ENCODE data around the gene ZC3H12A. TPM values are rescaled to one million over a fixed set of nuclear protein-coding genes. Genes with fewer than 3 reads are reported as not detected.

ZC3H12A gene
- total RNA-seq, 1 donor from 2014 or later = 14.2 TPM

DNA sequence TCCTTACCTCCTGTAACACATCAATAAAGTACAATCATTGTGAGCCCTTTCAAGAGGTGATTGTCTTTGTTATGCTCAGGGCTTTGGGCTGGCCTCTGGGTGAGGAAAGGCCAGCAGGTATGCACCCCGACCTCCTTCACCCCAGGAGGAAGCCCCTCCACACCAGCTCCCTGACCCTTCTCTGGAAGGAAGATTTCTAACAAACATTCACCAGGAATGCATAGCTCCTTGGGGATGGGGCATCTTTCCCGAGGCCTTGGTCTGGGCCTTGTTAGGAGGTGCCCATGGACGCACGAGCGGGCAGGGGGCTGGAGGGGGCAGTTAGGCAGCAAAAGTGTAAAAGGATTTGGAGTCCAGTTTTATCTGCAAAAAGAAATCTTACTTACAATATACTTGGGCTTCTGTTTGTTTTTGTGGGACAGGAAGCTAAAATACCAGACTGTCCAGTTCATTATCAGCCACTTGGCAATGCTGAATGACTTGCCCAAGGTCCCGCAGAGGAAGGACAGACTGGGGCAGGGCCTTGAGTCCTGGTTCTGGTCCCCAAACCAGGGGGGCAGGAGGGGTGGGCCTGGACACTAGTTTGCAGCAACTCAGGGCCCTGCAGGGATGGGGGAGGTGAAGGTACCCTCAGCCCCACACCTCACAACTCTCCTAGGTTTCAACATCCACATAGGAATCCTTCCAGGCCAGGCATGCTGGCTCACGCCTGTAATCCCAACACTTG lies 10.1 kb downstream of the ZC3H12A start:
- H3K4me3 ChIP-seq (ENCODE audit: low read depth, low read length) = no peak overlapping the region
- H3K36me3 ChIP-seq (ENCODE audit: control insufficient read depth, insufficient read depth, low read length) = peaks cover 35% of the 10 kb centered on the region
- FAIRE-seq (no peak), DNase-seq (ENCODE audit: low read depth) (peak; percentile 57)
- H3K27me3 ChIP-seq (ENCODE audit: control insufficient read depth, insufficient read depth, low read length) = no peaks in the 10 kb centered on the region
- TF ChIP-seq, protein P1, sequence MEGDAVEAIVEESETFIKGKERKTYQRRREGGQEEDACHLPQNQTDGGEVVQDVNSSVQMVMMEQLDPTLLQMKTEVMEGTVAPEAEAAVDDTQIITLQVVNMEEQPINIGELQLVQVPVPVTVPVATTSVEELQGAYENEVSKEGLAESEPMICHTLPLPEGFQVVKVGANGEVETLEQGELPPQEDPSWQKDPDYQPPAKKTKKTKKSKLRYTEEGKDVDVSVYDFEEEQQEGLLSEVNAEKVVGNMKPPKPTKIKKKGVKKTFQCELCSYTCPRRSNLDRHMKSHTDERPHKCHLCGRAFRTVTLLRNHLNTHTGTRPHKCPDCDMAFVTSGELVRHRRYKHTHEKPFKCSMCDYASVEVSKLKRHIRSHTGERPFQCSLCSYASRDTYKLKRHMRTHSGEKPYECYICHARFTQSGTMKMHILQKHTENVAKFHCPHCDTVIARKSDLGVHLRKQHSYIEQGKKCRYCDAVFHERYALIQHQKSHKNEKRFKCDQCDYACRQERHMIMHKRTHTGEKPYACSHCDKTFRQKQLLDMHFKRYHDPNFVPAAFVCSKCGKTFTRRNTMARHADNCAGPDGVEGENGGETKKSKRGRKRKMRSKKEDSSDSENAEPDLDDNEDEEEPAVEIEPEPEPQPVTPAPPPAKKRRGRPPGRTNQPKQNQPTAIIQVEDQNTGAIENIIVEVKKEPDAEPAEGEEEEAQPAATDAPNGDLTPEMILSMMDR (IDR thresholded peaks at IDR 0.05; ENCODE audit: insufficient read depth, low read length, severe bottlenecking) = no peak

DNA sequence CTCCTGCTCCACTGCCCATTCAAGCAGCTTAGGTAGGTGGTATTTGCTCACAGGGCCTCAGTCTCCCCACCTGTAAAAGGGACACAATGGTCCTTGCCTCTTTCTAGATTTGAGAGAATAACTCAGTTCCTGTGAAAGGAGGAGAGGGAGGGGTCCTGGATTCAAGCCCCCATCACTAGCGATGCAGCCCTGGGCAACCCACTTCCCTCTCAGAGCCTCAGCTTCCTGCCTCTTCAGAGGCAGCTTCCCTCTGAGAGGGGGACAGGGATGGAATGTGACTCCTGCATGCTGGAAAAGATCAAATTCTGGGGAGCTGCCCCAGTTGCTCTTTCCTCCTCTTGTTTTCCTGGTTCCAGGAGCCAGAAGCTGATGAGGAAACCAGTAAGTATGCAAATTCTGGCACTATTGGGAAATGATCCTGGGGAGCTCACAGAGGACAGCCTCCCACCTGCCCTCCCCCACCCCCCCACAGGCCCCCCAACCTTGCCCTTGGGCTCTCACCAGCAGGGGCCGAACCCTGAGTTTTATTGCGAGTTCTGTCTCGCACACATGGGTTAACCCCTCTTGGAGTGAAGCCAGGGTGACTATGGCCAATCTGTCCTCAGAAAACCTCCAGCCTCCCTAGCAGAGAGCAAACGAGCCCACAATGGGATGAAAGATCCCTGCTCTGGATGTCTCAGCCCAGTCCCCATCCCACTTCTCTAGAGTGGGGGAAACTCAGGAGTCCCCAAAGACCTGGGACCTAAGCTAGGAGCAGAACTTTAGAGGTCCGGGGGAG lies 11.7 kb downstream of the ZC3H12A start:
- Histone ChIP-seq H3K27me3 (ENCODE audit: control insufficient read depth, insufficient read depth, low read length) (no peaks in the 10 kb centered on the region), H3K36me3 (ENCODE audit: control insufficient read depth, insufficient read depth, low read length) (peaks cover 22% of the 10 kb centered on the region), H3K4me3 (ENCODE audit: low read depth, low read length) (no peak overlapping the region)
- DNase-seq (ENCODE audit: low read depth) = peak; percentile 31
- TF ChIP-seq, protein P1 (IDR thresholded peaks at IDR 0.05; ENCODE audit: insufficient read depth, low read length, severe bottlenecking) = no peak
- no peak for FAIRE-seq

DNA sequence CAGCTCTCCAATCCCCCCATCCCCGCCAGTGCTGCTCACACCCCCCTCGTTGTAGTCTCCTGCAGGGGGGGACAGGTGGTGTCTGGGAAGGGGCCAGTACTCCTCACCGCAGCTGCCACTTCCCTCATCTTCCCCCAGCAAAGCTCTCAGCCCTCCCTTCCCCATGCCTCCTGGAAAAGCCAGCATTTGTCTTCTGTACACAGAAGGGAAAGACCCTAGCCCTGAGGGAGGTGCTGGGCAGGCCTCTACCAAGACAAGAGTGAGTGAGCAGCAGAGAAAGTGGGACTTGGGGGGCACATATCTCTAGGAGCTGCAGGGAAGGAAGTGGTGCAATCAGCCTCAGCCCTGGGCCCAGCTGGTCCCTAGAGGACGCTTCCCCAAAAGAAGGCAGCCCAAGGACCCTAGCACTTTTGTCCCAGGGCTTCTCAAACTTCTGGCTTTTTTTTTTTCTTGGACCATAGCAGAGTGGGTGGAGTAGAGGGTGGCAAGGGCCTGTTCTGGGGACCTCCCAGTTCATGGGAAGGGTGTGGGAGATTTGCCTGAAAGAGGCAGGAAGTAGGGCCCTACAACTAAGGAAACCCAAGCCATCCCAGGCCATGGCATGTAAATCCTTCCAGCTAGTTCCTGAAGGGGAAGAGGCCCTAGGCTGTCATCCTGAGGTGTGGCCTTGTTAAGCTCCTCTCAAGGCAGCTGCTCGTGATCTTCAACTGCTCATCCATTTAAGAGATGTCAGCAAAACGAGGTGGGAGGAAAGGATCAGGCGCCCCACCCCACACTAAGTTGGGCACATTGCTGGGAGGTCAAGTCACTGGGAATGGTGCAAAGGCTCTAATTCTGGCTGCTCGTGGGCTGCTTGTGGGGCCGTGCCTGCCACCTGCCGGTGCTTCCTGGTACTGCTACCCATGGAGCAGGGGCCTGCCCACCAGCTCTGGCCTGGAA lies 12.6 kb downstream of the ZC3H12A start:
- Histone ChIP-seq H3K4me3 (ENCODE audit: low read depth, low read length) (no peak overlapping the region), H3K27me3 (ENCODE audit: control insufficient read depth, insufficient read depth, low read length) (no peaks in the 10 kb centered on the region), H3K36me3 (ENCODE audit: control insufficient read depth, insufficient read depth, low read length) (peaks cover 13% of the 10 kb centered on the region)
- DNase-seq (ENCODE audit: low read depth) (peak; percentile 71), FAIRE-seq (peak; percentile 58)
- TF ChIP-seq, protein P1 (IDR thresholded peaks at IDR 0.05; ENCODE audit: insufficient read depth, low read length, severe bottlenecking) = peak; percentile 94

DNA sequence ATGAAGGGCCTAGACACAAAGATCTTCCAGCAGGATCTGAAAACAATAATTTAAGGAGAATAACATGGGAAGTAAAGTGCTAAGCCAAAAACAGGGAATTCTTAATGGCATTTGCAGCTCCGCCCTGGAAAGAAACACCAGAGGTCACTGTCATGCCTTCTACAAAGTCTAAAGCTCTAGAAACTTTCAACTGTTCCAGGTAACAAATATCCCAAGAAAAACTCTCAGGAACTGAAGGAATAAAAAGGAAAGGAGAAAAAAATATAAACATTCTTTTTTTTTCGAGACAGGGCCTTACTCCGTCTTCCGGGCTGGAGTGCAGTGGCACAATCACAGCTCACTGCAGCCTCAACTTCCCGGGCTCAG lies 13.2 kb downstream of the ZC3H12A start:
- TF ChIP-seq, protein P1 (IDR thresholded peaks at IDR 0.05; ENCODE audit: insufficient read depth, low read length, severe bottlenecking) = no peak

DNA sequence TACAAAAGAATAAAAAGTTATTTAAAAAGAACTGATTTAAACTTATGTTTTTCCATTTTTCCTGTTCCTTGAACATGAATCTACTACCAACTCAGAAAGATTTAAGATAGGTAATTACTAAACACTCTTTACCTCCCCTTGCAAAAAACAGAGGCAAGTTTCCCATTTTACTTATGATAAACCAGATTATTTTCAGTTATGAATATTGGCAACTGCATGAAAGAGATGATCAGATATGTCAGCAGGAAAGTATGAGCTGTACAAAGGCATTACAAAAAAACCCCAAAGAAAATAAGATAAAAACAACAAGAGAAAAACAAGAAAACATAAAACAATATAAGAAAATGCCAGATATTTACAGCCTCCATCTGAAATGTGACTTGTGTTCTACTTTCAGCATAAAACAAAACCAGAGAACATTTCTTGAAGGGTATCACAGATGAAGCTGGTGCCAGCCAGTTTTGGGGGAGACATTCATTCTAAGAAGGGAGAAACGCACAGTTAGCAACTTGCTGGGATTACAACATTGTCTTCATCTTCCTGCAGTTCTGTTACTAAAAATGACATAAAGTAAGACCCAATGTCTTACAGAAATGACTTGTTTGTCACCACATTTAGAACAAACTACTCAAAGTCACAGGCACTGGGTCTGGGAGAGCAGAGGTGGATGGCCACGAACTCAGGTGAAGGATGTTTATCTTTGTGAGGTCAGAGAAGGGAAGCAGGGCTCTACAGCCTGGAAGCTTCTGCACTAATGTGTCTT lies 19.1 kb downstream of the ZC3H12A start:
- FAIRE-seq = no peak
- Histone ChIP-seq H3K36me3 (ENCODE audit: control insufficient read depth, insufficient read depth, low read length) (peaks cover 1% of the 10 kb centered on the region), H3K27me3 (ENCODE audit: control insufficient read depth, insufficient read depth, low read length) (no peaks in the 10 kb centered on the region), H3K4me3 (ENCODE audit: low read depth, low read length) (no peak overlapping the region)
- no peak for DNase-seq (ENCODE audit: low read depth)
- TF ChIP-seq, protein P1 (IDR thresholded peaks at IDR 0.05; ENCODE audit: insufficient read depth, low read length, severe bottlenecking) = no peak

More for the DNA sequence above, 13.2 kb downstream of the ZC3H12A start:
- FAIRE-seq = no peak
- H3K4me3 ChIP-seq (ENCODE audit: low read depth, low read length) = no peak overlapping the region
- H3K27me3 ChIP-seq (ENCODE audit: control insufficient read depth, insufficient read depth, low read length) = no peaks in the 10 kb centered on the region
- H3K36me3 ChIP-seq (ENCODE audit: control insufficient read depth, insufficient read depth, low read length) = peaks cover 8% of the 10 kb centered on the region
- DNase-seq (ENCODE audit: low read depth) = no peak

All from bronchial epithelial cell (primary cell).